Measurements from ENCODE around the gene SANBR.
A peak's percentile ranks its signal among the peaks of the same experiment; 100 is the strongest.

The SANBR gene

GRCh38 chr2:61065714-61066709 lies at the start of gene SANBR:
SANBR (plus strand) TSS chr2:61065871; CDS start chr2:61070351, 4,480 bp downstream.
- Mint-ChIP-seq H3K36me3 (ENCODE audit: low read depth) (peaks cover 7% of the 10 kb centered on the region), H3K27me3 (ENCODE audit: low read depth) (no peaks in the 10 kb centered on the region), H3K4me3 (peak within 1 kb of the TSS; percentile 99 to 100 (median 99))

DNA sequence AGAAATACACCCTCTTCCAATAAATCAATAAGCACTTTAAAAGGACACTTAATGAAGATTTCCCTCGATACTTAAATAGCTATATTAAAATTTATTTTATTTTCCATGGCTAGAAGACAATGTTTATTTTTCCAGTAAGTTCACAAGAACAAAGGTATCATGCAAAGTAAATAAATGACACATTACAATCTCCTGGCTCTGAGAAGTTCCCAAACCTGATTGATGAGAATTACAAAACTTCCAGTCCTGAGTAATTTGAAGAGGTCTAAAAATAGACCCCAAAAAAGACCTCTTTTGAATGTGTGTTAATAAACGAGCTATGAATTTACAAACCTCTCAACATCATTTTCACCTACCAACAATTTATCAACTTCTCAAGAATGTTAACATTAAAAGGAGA lies 49.7 kb upstream of the SANBR start:
- Mint-ChIP-seq H3K4me1 (peaks cover 18% of the 10 kb centered on the region), H3K4me3 (peak overlapping the region; percentile 95 to 99 (median 99)), H3K27ac (peak overlapping the region in 2 of 3 experiments; percentile 99), H3K9me3 (peaks cover 2% of the 10 kb centered on the region), H3K36me3 (ENCODE audit: low read depth) (peaks cover 13% of the 10 kb centered on the region), H3K27me3 (ENCODE audit: low read depth) (no peaks in the 10 kb centered on the region)
- TF ChIP-seq, protein P1, sequence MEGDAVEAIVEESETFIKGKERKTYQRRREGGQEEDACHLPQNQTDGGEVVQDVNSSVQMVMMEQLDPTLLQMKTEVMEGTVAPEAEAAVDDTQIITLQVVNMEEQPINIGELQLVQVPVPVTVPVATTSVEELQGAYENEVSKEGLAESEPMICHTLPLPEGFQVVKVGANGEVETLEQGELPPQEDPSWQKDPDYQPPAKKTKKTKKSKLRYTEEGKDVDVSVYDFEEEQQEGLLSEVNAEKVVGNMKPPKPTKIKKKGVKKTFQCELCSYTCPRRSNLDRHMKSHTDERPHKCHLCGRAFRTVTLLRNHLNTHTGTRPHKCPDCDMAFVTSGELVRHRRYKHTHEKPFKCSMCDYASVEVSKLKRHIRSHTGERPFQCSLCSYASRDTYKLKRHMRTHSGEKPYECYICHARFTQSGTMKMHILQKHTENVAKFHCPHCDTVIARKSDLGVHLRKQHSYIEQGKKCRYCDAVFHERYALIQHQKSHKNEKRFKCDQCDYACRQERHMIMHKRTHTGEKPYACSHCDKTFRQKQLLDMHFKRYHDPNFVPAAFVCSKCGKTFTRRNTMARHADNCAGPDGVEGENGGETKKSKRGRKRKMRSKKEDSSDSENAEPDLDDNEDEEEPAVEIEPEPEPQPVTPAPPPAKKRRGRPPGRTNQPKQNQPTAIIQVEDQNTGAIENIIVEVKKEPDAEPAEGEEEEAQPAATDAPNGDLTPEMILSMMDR (IDR thresholded peaks at IDR 0.05; ENCODE audit: unreplicated experiment in 3 of 3), result no peak

More at GRCh38 chr2:61065714-61066709, at the start of gene SANBR:
- Mint-ChIP-seq H3K9me3 (no peaks in the 10 kb centered on the region), H3K4me1 (peaks cover 5% of the 10 kb centered on the region), H3K27ac (peak within 1 kb of the TSS; percentile 72 to 95 (median 90))
- TF ChIP-seq, protein P1 (IDR thresholded peaks at IDR 0.05; ENCODE audit: unreplicated experiment in 3 of 3), result no peak

DNA sequence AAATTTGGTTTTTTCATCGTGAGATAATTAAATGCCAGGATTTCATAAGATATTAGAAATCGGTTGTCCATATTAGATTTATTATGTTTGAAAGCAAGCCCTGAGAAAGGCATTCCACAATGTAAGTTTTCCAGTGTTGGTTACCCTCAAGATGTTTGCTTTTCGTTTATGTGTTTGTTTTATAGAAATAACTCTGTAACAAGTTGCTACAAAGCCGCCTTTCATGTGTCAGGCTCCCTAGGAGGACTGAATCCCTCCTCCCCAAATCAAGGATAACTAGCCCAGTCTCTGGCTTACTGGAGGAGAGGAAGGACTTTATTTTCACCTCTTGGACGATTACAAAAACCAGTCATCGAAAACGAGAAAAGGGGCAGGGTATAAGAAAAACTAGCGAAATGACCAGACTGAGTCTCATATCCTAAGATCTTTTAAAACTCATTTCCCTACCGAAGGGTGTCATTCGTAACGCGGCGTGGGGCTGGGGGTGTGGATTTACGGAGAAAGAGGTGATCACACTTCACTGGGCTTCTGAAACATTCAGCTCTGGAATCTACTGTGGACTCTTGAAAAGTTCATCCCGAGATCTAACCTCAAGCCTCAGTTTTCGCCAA lies 49.2 kb upstream of the SANBR start:
- Mint-ChIP-seq H3K4me1 (peaks cover 18% of the 10 kb centered on the region), H3K27me3 (ENCODE audit: low read depth) (no peaks in the 10 kb centered on the region), H3K9me3 (peaks cover 2% of the 10 kb centered on the region), H3K4me3 (peak overlapping the region; percentile 95 to 99 (median 99)), H3K36me3 (ENCODE audit: low read depth) (peaks cover 18% of the 10 kb centered on the region), H3K27ac (peak overlapping the region; percentile 99)
- TF ChIP-seq, protein P1 (IDR thresholded peaks at IDR 0.05; ENCODE audit: unreplicated experiment in 3 of 3), result no peak

DNA sequence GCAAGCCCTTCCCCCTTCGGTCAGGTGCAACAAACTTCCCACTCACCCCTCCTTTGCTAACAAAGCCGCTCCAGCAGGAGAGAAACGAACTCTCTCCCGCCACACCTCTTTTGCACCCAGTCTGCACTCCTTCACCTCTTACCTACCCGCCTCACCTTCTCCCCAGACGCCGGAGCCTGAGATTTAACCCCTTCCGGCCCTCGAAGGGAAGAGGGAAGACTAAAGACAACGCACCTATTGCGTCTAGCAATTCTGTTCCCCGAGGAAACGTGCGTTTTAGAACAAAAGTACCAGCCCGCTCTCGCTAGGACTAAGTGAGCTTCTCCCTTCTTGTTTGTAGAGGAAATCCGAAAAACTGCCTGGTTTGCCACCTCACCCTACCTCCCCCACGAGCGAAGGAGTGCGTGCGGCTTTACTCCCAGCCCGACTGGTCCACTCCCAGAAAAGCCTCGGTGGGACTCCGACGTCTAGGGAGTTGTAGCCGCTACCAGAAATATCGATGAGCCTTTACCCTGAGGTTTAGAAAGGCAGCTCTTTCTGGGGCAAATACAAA lies 48.6 kb upstream of the SANBR start:
- H3K27me3 Mint-ChIP-seq (ENCODE audit: low read depth), result no peaks in the 10 kb centered on the region
- H3K27ac Mint-ChIP-seq, result peak overlapping the region; percentile 99
- TF ChIP-seq, protein P1 (IDR thresholded peaks at IDR 0.05; ENCODE audit: unreplicated experiment in 3 of 3), result no peak
- peak overlapping the region; percentile 95 to 99 (median 99) for H3K4me3 Mint-ChIP-seq
- H3K9me3 Mint-ChIP-seq, result peaks cover 7% of the 10 kb centered on the region
- peaks cover 18% of the 10 kb centered on the region for H3K4me1 Mint-ChIP-seq
- peaks cover 24% of the 10 kb centered on the region for H3K36me3 Mint-ChIP-seq (ENCODE audit: low read depth)

GRCh38 chr2:61017556-61018317 lies 47.9 kb upstream of the SANBR start, which contains the start of the genes PEX13 and PUS10:
PEX13 (plus strand) TSS chr2:61017720; CDS start chr2:61017760, 40 bp downstream.
PUS10 (minus strand) TSS chr2:61018255; CDS start chr2:61011890, 6,365 bp downstream.
- TF ChIP-seq, protein P1 (IDR thresholded peaks at IDR 0.05; ENCODE audit: unreplicated experiment in 3 of 3), result no peak
- Mint-ChIP-seq H3K27ac (peak within 1 kb of the TSS; percentile 99), H3K4me1 (peaks cover 18% of the 10 kb centered on the region), H3K27me3 (ENCODE audit: low read depth) (no peaks in the 10 kb centered on the region), H3K4me3 (peak within 1 kb of the TSS; percentile 95 to 99 (median 99)), H3K9me3 (peaks cover 10% of the 10 kb centered on the region), H3K36me3 (ENCODE audit: low read depth) (peaks cover 30% of the 10 kb centered on the region)
